GM19397 (cell line): Measurements from ENCODE around the gene SNAPC4.
"Not testable (repeated sequence)": the region's sequence is repeated elsewhere in the genome, so short reads cannot be mapped to it uniquely, and the experiment has no call there.

Experiments used
- ATAC-seq: cut with Tn5 transposase; IDR thresholded peaks from one replicate; pipeline ENCODE4 v1.9.1; 2021; ENCODE audit warnings: mild to moderate bottlenecking, moderate library complexity; ENCODE audit not compliant: unreplicated experiment

The SNAPC4 gene

GRCh38 chr9:136410500-136411287 is 10.7 kb upstream of the SNAPC4 start, which contains the start of the genes ENTR1 and PMPCA:
ENTR1 (minus strand) TSS chr9:136410614; CDS start chr9:136410397, 217 bp downstream.
PMPCA (plus strand) TSS chr9:136410658; CDS start chr9:136410669, 11 bp downstream.
- peak; percentile 78 for ATAC-seq

GRCh38 chr9:136409557-136410455 is 9.8 kb upstream of the SNAPC4 start:
- peak; percentile 18 for ATAC-seq

- ATAC-seq = no peak
Measured at GRCh38 chr9:136407911-136408310, 7.9 kb upstream of the SNAPC4 start.

- not testable (repeated sequence) for ATAC-seq
Measured at GRCh38 chr9:136407061-136407460, 7.1 kb upstream of the SNAPC4 start.

GRCh38 chr9:136405904-136406303 is 5.9 kb upstream of the SNAPC4 start:
- not testable (repeated sequence) for ATAC-seq

- no peak for ATAC-seq
Measured at GRCh38 chr9:136405481-136405880, 5.5 kb upstream of the SNAPC4 start.

- ATAC-seq = no peak
Measured at GRCh38 chr9:136404801-136405136, 4.8 kb upstream of the SNAPC4 start.

GRCh38 chr9:136403915-136404800 is 4.2 kb upstream of the SNAPC4 start:
- no peak for ATAC-seq

- ATAC-seq = no peak
Measured at GRCh38 chr9:136403538-136403914, 3.6 kb upstream of the SNAPC4 start.

GRCh38 chr9:136402067-136402466 is 2.1 kb upstream of the SNAPC4 start:
- no peak for ATAC-seq

GRCh38 chr9:136401173-136401922 is 1.4 kb upstream of the SNAPC4 start:
- no peak for ATAC-seq

- peak; percentile 26 for ATAC-seq
Measured at GRCh38 chr9:136399176-136400037, 563 bp downstream of the SNAPC4 start.

GRCh38 chr9:136398286-136398685 is 1.7 kb downstream of the SNAPC4 start:
- ATAC-seq = no peak

GRCh38 chr9:136397643-136398042 is 2.3 kb downstream of the SNAPC4 start:
- no peak for ATAC-seq

- no peak for ATAC-seq
Measured at GRCh38 chr9:136396219-136396515, 3.8 kb downstream of the SNAPC4 start.

- no peak for ATAC-seq
Measured at GRCh38 chr9:136395345-136396218, 4.4 kb downstream of the SNAPC4 start.

- ATAC-seq = no peak
Measured at GRCh38 chr9:136395020-136395340, 5.0 kb downstream of the SNAPC4 start.

- no peak for ATAC-seq
Measured at GRCh38 chr9:136394312-136395019, 5.5 kb downstream of the SNAPC4 start.
